AG20443 (cell line): ENCODE data around the gene BST1.

ENCODE experiments used
- DNase-seq: peaks from one replicate; pipeline ENCODE4 v3.0.0; 2012; ENCODE audit warnings: low spot score, mixed read lengths

BST1 gene

GRCh38 chr4:15779809-15780208, 76.9 kb downstream of the BST1 start:
- no peak for DNase-seq

- no peak for DNase-seq
Measured at GRCh38 chr4:15781427-15782095, 78.7 kb downstream of the BST1 start.
